ENCODE data around the gene TRMT2A.

GRCh38 chr22:20124083-20124787, 7.2 kb upstream of the TRMT2A start:
- TF ChIP-seq CTCF (optimal IDR thresholded peaks at IDR 0.05 in 1 of 3, IDR thresholded peaks at IDR 0.05 in 1 of 3, conservative IDR thresholded peaks at IDR 0.05 in 1 of 3; ENCODE audit: extremely low read depth in 1 of 3, insufficient read depth in 2 of 3, low read length in 3 of 3) (no peak), EZH2 (IDR thresholded peaks at IDR 0.05; ENCODE audit: low read length) (no peak)

Data from keratinocyte (primary cell).